Measurements from ENCODE around the gene FOXA1.
"Not testable (repeated sequence)": the region's sequence is repeated elsewhere in the genome, so short reads cannot be mapped to it uniquely, and the experiment has no call there.

The FOXA1 gene

GRCh38 chr14:37588956-37589714 lies 5.9 kb downstream of the FOXA1 start:
- no peak for DNase-seq

GRCh38 chr14:37588667-37588955 lies 6.4 kb downstream of the FOXA1 start:
- DNase-seq, result no peak

GRCh38 chr14:37587881-37588666 lies 7.0 kb downstream of the FOXA1 start:
- no peak for DNase-seq

- DNase-seq, result no peak
Observed at GRCh38 chr14:37587131-37587803, 7.8 kb downstream of the FOXA1 start.

GRCh38 chr14:37586797-37587130 lies 8.3 kb downstream of the FOXA1 start:
- no peak for DNase-seq

- no peak for DNase-seq
Observed at GRCh38 chr14:37585971-37586796, 8.9 kb downstream of the FOXA1 start.

- no peak for DNase-seq
Observed at GRCh38 chr14:37585101-37585511, 9.9 kb downstream of the FOXA1 start.

- DNase-seq, result no peak
Observed at GRCh38 chr14:37584211-37585100, 10.6 kb downstream of the FOXA1 start.

GRCh38 chr14:37583358-37584210 lies 11.5 kb downstream of the FOXA1 start:
- no peak for DNase-seq

- no peak for DNase-seq
Observed at GRCh38 chr14:37580146-37580545, 14.9 kb downstream of the FOXA1 start.

- no peak for DNase-seq
Observed at GRCh38 chr14:37579274-37579673, 15.8 kb downstream of the FOXA1 start.

GRCh38 chr14:37573356-37573755 lies 21.7 kb downstream of the FOXA1 start:
- no peak for DNase-seq

- DNase-seq, result no peak
Observed at GRCh38 chr14:37571391-37571790, 23.7 kb downstream of the FOXA1 start.

- DNase-seq, result no peak
Observed at GRCh38 chr14:37569729-37570128, 25.3 kb downstream of the FOXA1 start.

- no peak for DNase-seq
Observed at GRCh38 chr14:37566811-37567371, 28.2 kb downstream of the FOXA1 start.

- no peak for DNase-seq
Observed at GRCh38 chr14:37565550-37565949, 29.5 kb downstream of the FOXA1 start.

GRCh38 chr14:37563189-37563588 lies 31.9 kb downstream of the FOXA1 start:
- DNase-seq, result no peak

- no peak for DNase-seq
Observed at GRCh38 chr14:37559386-37559785, 35.7 kb downstream of the FOXA1 start.

GRCh38 chr14:37558740-37559139 lies 36.3 kb downstream of the FOXA1 start:
- no peak for DNase-seq

GRCh38 chr14:37555596-37555995 lies 39.5 kb downstream of the FOXA1 start:
- DNase-seq, result not testable (repeated sequence)

Data from right forelimb (tissue), 1 donor.